GM18870 (cell line): Measurements from ENCODE around the gene LRP1B.

ENCODE experiments used
- ATAC-seq: cut with Tn5 transposase; IDR thresholded peaks from one replicate; pipeline ENCODE4 v1.9.1; 2021; ENCODE audit warnings: moderate library complexity; ENCODE audit not compliant: unreplicated experiment

Gene LRP1B

GRCh38 chr2:141468761-141469160 lies 662.1 kb downstream of the LRP1B start:
- no peak for ATAC-seq

- ATAC-seq, result no peak
These were observed 663.5 kb downstream of the LRP1B start for GRCh38 chr2:141467331-141467730.

GRCh38 chr2:141464995-141465394 lies 665.8 kb downstream of the LRP1B start:
- no peak for ATAC-seq

- ATAC-seq, result no peak
These were observed 672.5 kb downstream of the LRP1B start for GRCh38 chr2:141458351-141458750.

- ATAC-seq, result no peak
These were observed 674.9 kb downstream of the LRP1B start for GRCh38 chr2:141455877-141456276.

GRCh38 chr2:141455211-141455826 lies 675.5 kb downstream of the LRP1B start:
- no peak for ATAC-seq

GRCh38 chr2:141440072-141440635 lies 690.7 kb downstream of the LRP1B start:
- no peak for ATAC-seq

GRCh38 chr2:141439524-141439923 lies 691.3 kb downstream of the LRP1B start:
- no peak for ATAC-seq

GRCh38 chr2:141438536-141438935 lies 692.3 kb downstream of the LRP1B start:
- no peak for ATAC-seq

GRCh38 chr2:141437521-141437920 lies 693.3 kb downstream of the LRP1B start:
- ATAC-seq, result no peak

- no peak for ATAC-seq
These were observed 707.7 kb downstream of the LRP1B start for GRCh38 chr2:141423124-141423523.

- no peak for ATAC-seq
These were observed 713.5 kb downstream of the LRP1B start for GRCh38 chr2:141417246-141417797.

GRCh38 chr2:141411419-141411818 lies 719.4 kb downstream of the LRP1B start:
- ATAC-seq, result no peak

- ATAC-seq, result no peak
These were observed 731.5 kb downstream of the LRP1B start for GRCh38 chr2:141399270-141399669.

GRCh38 chr2:141393214-141393545 lies 737.6 kb downstream of the LRP1B start:
- ATAC-seq, result no peak

- ATAC-seq, result no peak
These were observed 738.2 kb downstream of the LRP1B start for GRCh38 chr2:141392517-141393213.

- no peak for ATAC-seq
These were observed 744.6 kb downstream of the LRP1B start for GRCh38 chr2:141386168-141386567.

- no peak for ATAC-seq
These were observed 746.1 kb downstream of the LRP1B start for GRCh38 chr2:141384676-141385075.

GRCh38 chr2:141381946-141382345 lies 748.9 kb downstream of the LRP1B start:
- ATAC-seq, result no peak

- ATAC-seq, result no peak
These were observed 750.5 kb downstream of the LRP1B start for GRCh38 chr2:141380008-141380979.

- no peak for ATAC-seq
These were observed 766.0 kb downstream of the LRP1B start for GRCh38 chr2:141364821-141365220.
